ENCODE measurements around the gene PLD4.
"Not testable (repeated sequence)": the region's sequence is repeated elsewhere in the genome, so short reads cannot be mapped to it uniquely, and the experiment has no call there.

Gene PLD4

DNA sequence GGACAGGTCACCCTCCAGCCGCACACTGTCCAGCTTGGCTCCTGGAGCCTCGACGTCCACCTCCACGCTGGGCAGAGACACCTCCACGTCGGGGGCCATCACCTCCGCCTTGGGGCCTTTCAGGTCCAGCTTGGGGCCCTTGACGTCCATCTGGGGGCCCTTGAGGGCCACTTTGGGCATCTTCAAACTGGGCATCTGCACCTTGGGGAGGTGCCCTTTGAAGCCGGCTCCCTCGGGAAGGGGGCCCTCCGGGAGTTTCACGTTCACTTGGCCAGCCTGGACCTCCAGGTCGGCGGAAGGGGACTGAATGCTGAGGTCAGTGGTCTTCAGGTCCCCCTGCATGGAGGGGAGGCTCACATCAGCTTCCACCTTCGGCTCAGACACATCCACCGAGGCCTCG, 25.3 kb downstream of the PLD4 start:
- Histone ChIP-seq H2BK120ac (ENCODE audit: insufficient read depth, low read length, poor library complexity) (no peak overlapping the region), H3K4ac (ENCODE audit: low read depth, low read length) (no peak overlapping the region), H4K8ac (ENCODE audit: low read depth, low read length) (no peak overlapping the region), H3K4me2 (ENCODE audit: low read length) (no peak overlapping the region), H3K9ac (ENCODE audit: low read length) (no peak overlapping the region), H3K27ac (ENCODE audit: low read depth, low read length) (no peak overlapping the region), H3K79me1 (ENCODE audit: low read length) (no peaks in the 10 kb centered on the region), H2AFZ (ENCODE audit: insufficient read depth, low read length, poor library complexity) (no peak overlapping the region), H2BK12ac (ENCODE audit: low read length) (no peak overlapping the region), H3K23ac (ENCODE audit: low read length) (no peak overlapping the region), H3K9me3 (ENCODE audit: insufficient read depth, low read depth, low read length) (peaks cover 24% of the 10 kb centered on the region), H3K4me3 (ENCODE audit: low read depth, low read length) (no peak overlapping the region), H3K4me1 (ENCODE audit: control insufficient read depth in 1 of 2, insufficient read depth in 2 of 2, low read length in 2 of 2) (no peaks in the 10 kb centered on the region), H3K79me2 (ENCODE audit: control insufficient read depth, insufficient read depth, low read length, poor library complexity) (no peaks in the 10 kb centered on the region), H4K12ac (ENCODE audit: low read depth, low read length) (no peak overlapping the region), H3K27me3 (ENCODE audit: insufficient read depth, low read length) (no peaks in the 10 kb centered on the region), H2BK5ac (ENCODE audit: low read depth, low read length, poor library complexity) (no peak overlapping the region), H4K91ac (ENCODE audit: low read depth, low read length) (no peak overlapping the region), H2AK5ac (ENCODE audit: low read length) (no peak overlapping the region), H3K36me3 (ENCODE audit: control insufficient read depth in 1 of 2, insufficient read depth in 2 of 2, low read length in 2 of 2) (no peaks in the 10 kb centered on the region), H3K18ac (ENCODE audit: low read length) (no peak overlapping the region), H3K14ac (ENCODE audit: low read length) (no peak overlapping the region)
- no CpG with 5 or more reads among the region's 17 CpGs for WGBS (ENCODE audit: extremely low coverage, insufficient coverage, insufficient read length)
- DNase-seq, result no peak

DNA sequence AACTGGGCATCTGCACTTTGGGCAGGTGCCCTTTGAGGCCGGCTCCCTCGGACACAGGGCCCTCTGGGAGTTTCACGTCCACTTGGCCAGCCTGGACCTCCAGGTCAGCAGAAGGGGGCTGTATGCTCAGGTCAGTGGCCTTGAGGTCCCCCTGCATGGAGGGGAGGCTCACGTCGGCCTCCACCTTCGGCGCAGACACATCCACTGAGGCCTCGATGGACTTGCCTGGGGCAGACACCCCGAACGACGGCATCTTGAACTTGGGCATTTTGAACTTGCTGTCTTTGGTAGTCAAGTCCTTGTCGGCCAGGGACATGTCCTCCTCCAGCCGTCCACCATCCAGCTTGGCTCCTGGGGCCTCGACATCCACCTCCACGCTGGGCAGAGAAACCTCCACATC, 26.0 kb downstream of the PLD4 start:
- H3K18ac ChIP-seq (ENCODE audit: low read length), result not testable (repeated sequence)
- peaks cover 23% of the 10 kb centered on the region for H3K9me3 ChIP-seq (ENCODE audit: insufficient read depth, low read depth, low read length)

DNA sequence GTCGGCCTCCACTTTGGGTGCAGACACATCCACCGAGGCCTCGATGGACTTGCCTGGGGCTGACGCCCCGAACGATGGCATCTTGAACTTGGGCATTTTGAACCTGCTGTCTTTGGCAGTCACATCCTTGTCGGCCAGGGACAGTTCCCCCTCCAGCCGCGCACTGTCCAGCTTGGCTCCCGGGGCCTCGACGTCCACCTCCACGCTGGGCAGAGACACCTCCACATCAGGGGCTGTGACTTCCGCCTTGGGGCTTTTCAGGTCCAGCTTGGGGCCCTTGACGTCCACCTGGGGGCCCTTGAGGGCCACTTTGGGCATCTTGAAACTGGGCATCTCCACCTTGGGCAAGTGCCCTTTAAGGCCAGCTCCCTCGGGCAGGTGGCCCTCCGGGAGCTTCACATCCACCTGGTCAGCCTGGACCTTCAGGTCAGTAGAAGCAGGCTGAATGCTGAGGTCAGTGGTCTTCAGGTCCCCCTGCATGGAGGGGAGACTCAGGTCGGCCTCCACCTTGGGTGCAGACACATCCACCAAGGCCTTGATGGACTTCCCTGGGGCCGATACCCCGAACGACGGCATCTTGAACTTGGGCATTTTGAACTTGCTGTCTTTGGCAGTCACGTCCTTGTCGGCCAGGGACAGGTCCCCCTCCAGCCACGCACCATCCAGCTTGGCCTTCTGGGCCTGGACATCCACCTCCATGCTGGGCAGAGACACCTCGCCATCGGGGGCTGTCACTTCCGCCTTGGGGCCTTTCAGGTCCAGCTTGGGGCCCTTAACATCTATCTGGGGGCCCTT, 27.4 kb downstream of the PLD4 start:
- not testable (repeated sequence) for H3K4me3 ChIP-seq (ENCODE audit: low read depth, low read length); H3K27ac ChIP-seq (ENCODE audit: low read depth, low read length); H3K4ac ChIP-seq (ENCODE audit: low read depth, low read length); H3K4me2 ChIP-seq (ENCODE audit: low read length); H4K8ac ChIP-seq (ENCODE audit: low read depth, low read length); H2BK5ac ChIP-seq (ENCODE audit: low read depth, low read length, poor library complexity); H3K4me1 ChIP-seq (ENCODE audit: control insufficient read depth in 1 of 2, insufficient read depth in 2 of 2, low read length in 2 of 2); H3K18ac ChIP-seq (ENCODE audit: low read length); H2BK12ac ChIP-seq (ENCODE audit: low read length); H3K23ac ChIP-seq (ENCODE audit: low read length); H4K12ac ChIP-seq (ENCODE audit: low read depth, low read length); H3K14ac ChIP-seq (ENCODE audit: low read length); H3K36me3 ChIP-seq (ENCODE audit: control insufficient read depth in 1 of 2, insufficient read depth in 2 of 2, low read length in 2 of 2); DNase-seq; H2AFZ ChIP-seq (ENCODE audit: insufficient read depth, low read length, poor library complexity); H4K91ac ChIP-seq (ENCODE audit: low read depth, low read length); H3K79me1 ChIP-seq (ENCODE audit: low read length); H2BK120ac ChIP-seq (ENCODE audit: insufficient read depth, low read length, poor library complexity); H2AK5ac ChIP-seq (ENCODE audit: low read length); H3K79me2 ChIP-seq (ENCODE audit: control insufficient read depth, insufficient read depth, low read length, poor library complexity); H3K27me3 ChIP-seq (ENCODE audit: insufficient read depth, low read length); H3K9ac ChIP-seq (ENCODE audit: low read length)
- WGBS (ENCODE audit: extremely low coverage, insufficient coverage, insufficient read length), result no CpG with 5 or more reads among the region's 28 CpGs
- H3K9me3 ChIP-seq (ENCODE audit: insufficient read depth, low read depth, low read length), result peaks cover 18% of the 10 kb centered on the region

More for the DNA sequence above, 26.0 kb downstream of the PLD4 start:
- H2AK5ac ChIP-seq (ENCODE audit: low read length); H3K27me3 ChIP-seq (ENCODE audit: insufficient read depth, low read length); H3K79me1 ChIP-seq (ENCODE audit: low read length); H3K4me1 ChIP-seq (ENCODE audit: control insufficient read depth in 1 of 2, insufficient read depth in 2 of 2, low read length in 2 of 2); H2BK12ac ChIP-seq (ENCODE audit: low read length); H2BK5ac ChIP-seq (ENCODE audit: low read depth, low read length, poor library complexity); H3K14ac ChIP-seq (ENCODE audit: low read length); H3K79me2 ChIP-seq (ENCODE audit: control insufficient read depth, insufficient read depth, low read length, poor library complexity); H3K27ac ChIP-seq (ENCODE audit: low read depth, low read length); H3K4me2 ChIP-seq (ENCODE audit: low read length); H3K9ac ChIP-seq (ENCODE audit: low read length); H4K12ac ChIP-seq (ENCODE audit: low read depth, low read length); H3K4me3 ChIP-seq (ENCODE audit: low read depth, low read length); H3K36me3 ChIP-seq (ENCODE audit: control insufficient read depth in 1 of 2, insufficient read depth in 2 of 2, low read length in 2 of 2); H2BK120ac ChIP-seq (ENCODE audit: insufficient read depth, low read length, poor library complexity); H3K4ac ChIP-seq (ENCODE audit: low read depth, low read length); H4K8ac ChIP-seq (ENCODE audit: low read depth, low read length); H2AFZ ChIP-seq (ENCODE audit: insufficient read depth, low read length, poor library complexity); H4K91ac ChIP-seq (ENCODE audit: low read depth, low read length); H3K23ac ChIP-seq (ENCODE audit: low read length); DNase-seq: not testable (repeated sequence)
- WGBS (ENCODE audit: extremely low coverage, insufficient coverage, insufficient read length), result no CpG with 5 or more reads among the region's 15 CpGs

DNA sequence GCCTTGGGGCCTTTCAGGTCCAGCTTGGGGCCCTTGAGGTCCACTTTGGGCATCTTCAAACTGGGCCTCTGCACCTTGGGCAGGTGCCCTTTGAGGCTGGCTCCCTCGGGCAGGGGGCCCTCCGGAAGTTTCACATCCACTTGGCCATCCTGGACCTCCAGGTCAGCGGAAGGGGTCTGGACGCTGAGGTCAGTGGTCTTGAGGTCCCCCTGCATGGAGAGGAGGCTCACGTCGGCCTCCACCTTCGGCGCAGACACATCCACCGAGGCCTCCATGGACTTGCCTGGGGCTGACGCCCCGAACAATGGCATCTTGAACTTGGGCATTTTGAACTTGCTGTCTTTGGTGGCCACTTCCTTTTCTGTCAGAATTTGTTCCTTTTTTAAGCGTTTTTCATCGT, 28.4 kb downstream of the PLD4 start:
- no CpG with 5 or more reads among the region's 13 CpGs for WGBS (ENCODE audit: extremely low coverage, insufficient coverage, insufficient read length)
- no peaks in the 10 kb centered on the region for H3K36me3 ChIP-seq (ENCODE audit: control insufficient read depth in 1 of 2, insufficient read depth in 2 of 2, low read length in 2 of 2)
- no peak overlapping the region for H4K8ac ChIP-seq (ENCODE audit: low read depth, low read length)
- no peak overlapping the region for H3K4ac ChIP-seq (ENCODE audit: low read depth, low read length)
- DNase-seq, result no peak
- H3K14ac ChIP-seq (ENCODE audit: low read length), result no peak overlapping the region
- no peak overlapping the region for H3K4me3 ChIP-seq (ENCODE audit: low read depth, low read length)
- no peak overlapping the region for H2AK5ac ChIP-seq (ENCODE audit: low read length)
- H4K12ac ChIP-seq (ENCODE audit: low read depth, low read length), result no peak overlapping the region
- H3K79me1 ChIP-seq (ENCODE audit: low read length), result no peaks in the 10 kb centered on the region
- H3K27ac ChIP-seq (ENCODE audit: low read depth, low read length), result no peak overlapping the region
- peaks cover 15% of the 10 kb centered on the region for H3K9me3 ChIP-seq (ENCODE audit: insufficient read depth, low read depth, low read length)
- H3K9ac ChIP-seq (ENCODE audit: low read length), result no peak overlapping the region
- H4K91ac ChIP-seq (ENCODE audit: low read depth, low read length), result no peak overlapping the region
- no peak overlapping the region for H2AFZ ChIP-seq (ENCODE audit: insufficient read depth, low read length, poor library complexity)
- H3K23ac ChIP-seq (ENCODE audit: low read length), result no peak overlapping the region
- no peaks in the 10 kb centered on the region for H3K4me1 ChIP-seq (ENCODE audit: control insufficient read depth in 1 of 2, insufficient read depth in 2 of 2, low read length in 2 of 2)
- H2BK12ac ChIP-seq (ENCODE audit: low read length), result no peak overlapping the region
- H3K18ac ChIP-seq (ENCODE audit: low read length), result no peak overlapping the region
- no peaks in the 10 kb centered on the region for H3K27me3 ChIP-seq (ENCODE audit: insufficient read depth, low read length)
- no peaks in the 10 kb centered on the region for H3K79me2 ChIP-seq (ENCODE audit: control insufficient read depth, insufficient read depth, low read length, poor library complexity)
- H2BK120ac ChIP-seq (ENCODE audit: insufficient read depth, low read length, poor library complexity), result no peak overlapping the region
- no peak overlapping the region for H3K4me2 ChIP-seq (ENCODE audit: low read length)
- no peak overlapping the region for H2BK5ac ChIP-seq (ENCODE audit: low read depth, low read length, poor library complexity)
